ENCODE data around the gene SH2D1B.
"Not testable (repeated sequence)": the region's sequence is repeated elsewhere in the genome, so short reads cannot be mapped to it uniquely, and the experiment has no call there.

Gene SH2D1B, protein sequence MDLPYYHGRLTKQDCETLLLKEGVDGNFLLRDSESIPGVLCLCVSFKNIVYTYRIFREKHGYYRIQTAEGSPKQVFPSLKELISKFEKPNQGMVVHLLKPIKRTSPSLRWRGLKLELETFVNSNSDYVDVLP

DNA sequence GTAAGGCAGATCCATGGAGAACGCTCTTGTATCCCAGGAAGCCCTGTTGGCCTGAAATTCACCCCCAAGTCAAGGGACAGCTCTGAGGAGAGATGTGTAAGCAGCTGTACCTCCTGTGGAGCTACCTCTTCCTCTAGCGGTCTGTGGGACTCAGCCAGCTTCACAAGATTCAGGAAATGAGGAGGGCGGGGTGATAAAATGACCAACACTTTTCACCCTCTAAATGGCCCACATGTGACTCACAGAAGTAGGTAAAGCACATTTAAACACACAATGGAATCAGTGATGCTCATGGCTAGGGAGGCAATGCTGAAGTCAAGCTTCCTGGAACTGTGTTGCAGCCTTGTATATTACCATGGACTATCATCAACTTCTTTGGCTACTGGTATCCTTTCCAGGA, at the start of gene SH2D1B:
Gene SH2D1B (minus strand): TSS at position 135 of the 400 bp plus-strand sequence. CDS start 120 bp downstream, at position 15.
- FAIRE-seq = no peak

DNA sequence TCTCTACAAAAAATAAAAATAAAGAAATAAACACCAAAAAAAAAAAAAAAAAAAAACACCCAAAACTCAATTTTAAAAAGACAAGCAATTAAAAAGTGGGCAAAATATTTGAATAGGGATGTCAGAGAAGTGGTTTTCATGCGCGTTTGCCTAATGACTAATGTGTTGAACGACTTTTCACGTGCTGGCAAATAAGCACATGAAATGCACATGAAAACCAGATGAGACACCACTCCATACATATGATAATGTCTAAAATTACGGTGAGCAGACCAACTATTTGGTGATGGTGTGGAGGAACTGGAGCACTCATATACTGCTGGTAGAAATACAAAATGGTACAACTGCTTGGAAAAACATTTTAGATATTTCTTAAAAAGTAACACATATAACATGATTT, 46.3 kb upstream of the SH2D1B start:
- FAIRE-seq = no peak

DNA sequence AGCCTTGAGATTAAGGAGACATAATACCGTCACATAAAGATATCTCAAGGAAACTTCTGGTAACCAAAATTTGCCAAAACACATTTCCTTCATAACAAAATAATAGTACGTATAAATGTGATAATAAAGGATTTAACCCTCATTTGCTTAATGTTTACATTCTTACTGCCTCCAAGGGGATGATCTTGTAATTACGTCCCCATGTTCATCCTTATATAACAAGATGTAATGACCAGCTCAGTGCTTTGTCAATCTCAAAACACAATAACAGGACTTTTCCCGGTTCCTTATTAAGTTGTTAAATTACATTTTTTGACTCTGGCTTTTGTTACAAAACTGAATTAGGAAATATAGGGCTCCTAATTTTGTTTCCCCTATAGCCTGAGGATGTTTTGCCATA, 44.4 kb upstream of the SH2D1B start:
- FAIRE-seq = no peak

DNA sequence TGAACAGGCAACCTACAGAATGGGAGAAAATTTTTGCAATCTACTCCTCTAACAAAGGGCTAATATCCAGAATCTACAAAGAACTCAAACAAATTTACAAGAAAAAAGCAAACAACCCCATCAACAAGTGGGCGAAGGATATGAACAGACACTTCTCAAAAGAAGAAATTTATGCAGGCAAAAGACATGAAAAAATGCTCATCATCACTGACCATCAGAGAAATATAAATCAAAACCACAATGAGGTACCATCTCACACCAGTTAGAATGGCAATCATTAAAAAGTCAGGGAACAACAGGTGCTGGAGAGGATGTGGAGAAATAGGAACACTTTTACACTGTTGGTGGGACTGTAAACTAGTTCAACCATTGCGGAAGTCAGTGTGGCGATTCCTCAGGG, 42.4 kb upstream of the SH2D1B start:
- not testable (repeated sequence) for FAIRE-seq

DNA sequence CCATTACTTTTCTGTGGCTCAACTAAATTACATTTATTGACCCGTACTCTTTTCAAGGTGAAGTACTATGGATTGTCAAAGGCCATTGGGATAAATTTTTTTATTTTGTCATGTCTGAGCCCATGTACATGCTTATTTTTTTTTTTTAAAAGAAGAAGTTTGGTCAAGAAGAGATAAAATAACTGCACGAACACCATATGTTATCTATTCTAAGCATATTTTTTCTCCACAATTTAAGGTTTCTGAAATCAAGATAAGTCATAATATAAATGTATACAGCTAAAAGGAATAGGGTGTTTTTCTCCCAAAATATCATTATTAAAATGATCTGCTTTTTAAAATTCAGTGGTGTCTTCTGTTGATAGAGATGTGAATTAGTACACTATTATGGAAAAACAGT, 35.0 kb upstream of the SH2D1B start:
- no peak for FAIRE-seq

DNA sequence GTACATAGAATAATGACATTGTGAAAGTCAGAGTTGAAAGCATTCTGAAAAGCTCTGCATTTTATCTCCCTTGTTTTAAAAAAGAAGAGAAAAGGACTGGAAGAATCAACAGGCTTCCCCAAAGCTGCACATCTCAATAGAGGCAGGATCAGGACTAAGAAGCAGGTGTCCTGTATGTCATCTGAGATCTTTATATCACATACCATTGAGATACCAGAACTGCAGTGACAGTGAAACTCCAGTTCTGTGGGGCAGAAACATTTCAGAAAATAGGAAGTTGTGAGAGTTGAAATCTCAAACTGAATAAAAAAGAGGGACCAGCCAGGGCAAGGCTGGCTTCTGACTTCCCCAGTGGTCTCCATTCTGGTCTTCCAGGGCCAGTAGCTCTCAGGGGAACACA, 33.0 kb upstream of the SH2D1B start:
- no peak for FAIRE-seq

DNA sequence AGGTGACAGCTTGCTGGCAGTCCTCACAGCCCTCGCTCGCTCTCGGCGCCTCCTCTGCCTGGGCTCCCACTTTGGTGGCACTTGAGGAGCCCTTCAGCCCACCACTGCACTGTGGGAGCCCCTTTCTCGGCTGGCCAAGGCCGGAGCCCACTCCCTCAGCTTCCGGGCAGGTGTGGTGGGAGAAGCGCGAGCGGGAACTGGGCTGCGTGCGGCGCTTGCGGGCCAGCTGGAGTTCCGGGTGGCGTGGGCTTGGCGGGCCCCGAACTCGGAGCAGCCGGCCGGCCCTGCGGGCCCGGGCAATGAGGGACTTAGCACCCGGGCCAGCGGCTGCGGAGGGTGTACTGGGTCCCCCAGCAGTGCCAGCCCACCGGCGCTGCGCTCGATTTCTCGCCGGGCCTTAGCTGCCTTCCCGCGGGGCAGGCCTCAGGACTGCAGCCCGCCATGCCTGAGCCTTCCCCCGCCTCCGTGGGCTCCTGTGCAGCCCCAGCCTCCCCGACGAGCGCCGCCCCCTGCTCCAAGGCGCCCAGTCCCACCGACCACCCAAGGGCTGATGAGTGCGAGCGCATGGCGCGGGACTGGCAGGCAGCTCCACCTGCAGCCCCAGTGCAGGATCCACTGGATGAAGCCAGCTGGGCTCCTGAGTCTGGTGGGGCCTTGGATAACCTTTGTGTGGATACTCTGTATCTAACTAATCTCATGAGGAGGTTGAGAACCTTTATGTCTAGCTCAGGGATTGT, 21.2 kb upstream of the SH2D1B start:
- FAIRE-seq = not testable (repeated sequence)

DNA sequence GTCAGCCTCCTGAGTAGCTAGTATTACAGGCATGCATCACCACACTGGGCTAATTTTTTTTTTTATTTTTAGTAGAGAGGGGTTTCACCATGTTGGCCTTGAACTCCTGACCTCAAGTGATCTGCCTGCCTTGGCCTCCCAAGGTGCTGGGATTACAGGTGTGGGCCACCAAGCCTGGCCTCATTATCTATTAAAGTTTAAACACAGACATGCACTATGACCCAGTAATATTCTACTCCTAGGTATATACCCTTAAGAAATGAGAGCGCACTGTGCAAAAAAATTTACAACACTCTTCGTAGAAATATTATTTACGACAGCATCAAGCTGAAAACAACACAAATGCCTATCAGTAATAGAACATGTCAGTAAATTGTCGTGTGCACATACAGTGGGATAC, 18.6 kb upstream of the SH2D1B start:
- FAIRE-seq = no peak

DNA sequence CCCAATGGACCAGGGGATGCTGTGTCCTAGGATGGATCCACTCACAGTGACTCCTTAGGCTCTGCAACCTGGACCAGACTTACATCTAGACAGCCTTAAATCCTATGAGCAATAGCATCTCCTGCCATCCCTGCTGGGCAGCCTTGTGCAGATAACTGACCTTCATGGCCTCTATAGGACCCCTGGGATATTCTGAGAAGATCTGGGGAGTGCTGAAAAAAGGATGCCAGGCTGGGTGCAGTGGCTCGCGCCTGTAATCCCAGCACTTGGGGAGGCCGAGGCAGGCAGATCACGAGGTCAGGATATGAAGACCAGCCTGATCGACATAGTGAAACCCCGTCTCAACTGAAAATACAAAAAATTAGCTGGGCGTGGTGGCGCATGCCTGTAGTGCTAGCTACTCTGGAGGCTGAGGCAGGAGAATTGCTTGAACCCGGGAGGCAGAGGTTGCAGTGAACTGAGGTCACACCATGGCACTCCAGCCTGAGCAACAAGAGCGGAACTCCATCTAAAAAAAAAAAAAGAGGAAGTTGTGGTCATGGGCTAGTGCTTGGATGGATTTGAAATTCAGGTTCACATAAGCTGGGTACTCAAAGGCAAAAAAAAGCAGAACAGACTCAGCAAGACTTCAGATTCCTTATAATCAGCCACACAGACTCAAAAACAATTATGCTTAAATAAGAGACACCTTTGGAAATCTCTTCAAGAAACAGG, 10.9 kb upstream of the SH2D1B start:
- no peak for FAIRE-seq

DNA sequence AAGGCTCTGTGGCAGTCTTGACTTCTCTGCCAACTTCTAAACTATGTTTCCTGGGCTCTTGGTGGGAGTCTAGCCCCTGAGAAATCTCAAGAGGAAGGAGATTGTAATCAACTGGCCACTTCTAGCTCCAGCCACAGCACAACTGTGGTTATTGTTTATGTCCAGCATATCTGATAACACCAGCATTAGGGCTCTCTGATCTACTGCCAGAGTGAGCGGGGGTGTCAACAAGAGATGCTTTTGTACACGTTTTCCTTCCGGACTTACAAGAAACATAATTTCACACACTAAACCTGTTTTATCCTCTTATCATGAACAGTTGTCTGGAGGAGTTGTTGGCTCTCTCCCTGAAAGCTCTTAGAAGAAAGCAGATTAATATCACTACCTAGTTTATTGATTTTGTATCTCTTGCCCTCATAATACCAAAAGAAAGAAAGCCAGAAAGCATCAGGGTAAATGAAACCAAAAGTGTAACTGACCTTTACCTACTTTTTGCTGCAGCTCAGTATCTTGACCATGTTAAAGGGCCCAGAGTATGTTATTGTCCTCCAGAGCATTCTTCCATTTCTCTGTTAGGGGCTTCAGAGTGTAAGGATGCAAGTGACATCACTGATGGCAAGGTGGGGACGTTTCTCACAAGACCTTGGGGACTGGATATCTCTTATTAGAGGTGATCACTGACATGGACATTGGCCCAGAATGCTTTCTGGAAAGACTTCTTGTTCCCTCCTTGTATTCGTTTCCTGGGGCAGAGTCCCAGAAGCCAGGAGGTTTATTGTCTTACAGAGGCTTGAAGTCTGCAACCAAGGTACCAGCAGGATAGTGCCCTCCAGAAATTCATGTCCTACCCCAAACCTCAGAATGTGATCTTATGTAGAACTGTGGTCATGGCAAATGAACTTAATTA, 9.6 kb upstream of the SH2D1B start:
- FAIRE-seq = no peak

DNA sequence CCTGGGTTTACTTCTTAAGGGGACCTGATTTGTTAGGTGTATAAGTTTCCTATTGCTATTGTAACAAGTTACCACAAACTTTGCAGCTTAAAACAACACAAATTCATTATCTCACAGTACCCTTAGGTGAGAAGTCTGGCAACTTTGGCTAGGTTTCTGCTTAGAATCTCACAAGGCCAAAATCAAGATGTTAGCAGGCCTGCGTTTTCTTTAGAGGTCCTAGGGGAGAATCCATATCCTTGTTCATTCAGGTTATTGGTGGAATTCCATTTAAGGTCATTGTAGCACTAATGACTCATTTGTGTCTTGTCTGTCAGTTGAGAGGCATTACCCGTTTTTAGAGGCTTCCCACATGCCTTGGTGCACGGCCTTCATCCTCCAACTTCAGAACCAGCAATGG, 8.2 kb upstream of the SH2D1B start:
- no peak for FAIRE-seq

DNA sequence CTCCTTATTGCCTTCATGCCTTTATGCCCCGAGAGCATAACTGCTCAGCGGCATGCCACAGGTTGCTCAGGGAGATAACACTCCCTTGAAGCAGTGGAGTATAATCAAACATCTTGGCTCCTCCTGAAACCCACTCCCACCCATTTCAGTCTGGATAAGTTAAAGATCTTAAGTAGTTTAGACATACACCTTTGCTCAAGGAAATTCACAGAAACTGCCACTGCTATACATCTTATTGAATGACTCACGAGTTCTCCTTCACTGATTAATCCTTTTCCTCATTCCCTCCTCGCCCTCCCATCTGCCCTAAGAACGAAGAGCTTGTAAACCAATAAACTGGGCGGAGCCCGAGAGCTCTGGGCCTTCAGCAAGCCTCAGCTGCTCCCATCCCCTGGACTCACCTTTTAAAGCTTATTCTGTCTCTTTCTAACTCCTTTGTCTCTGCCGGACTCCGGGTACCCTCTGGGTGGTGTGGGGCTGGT, 7.6 kb upstream of the SH2D1B start:
- not testable (repeated sequence) for FAIRE-seq

DNA sequence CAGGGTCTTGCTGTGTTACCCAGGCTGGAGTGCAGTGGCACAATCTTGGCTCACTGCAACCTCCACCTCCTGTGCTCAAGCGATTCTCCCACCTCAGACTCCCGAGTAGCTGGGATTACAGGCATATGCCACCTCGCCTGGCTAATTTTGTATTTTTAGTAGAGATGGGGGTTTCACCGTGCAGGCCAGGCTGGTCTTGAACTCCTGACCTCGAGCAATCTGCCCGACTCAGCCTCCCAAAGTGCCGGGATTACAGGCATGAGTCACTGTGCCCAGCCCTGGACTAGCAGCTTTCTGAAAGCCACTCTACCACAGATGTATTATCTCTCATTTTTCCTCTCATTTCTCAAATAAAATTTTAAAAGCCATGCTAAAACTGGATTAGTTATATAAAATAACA, 6.6 kb upstream of the SH2D1B start:
- not testable (repeated sequence) for FAIRE-seq

DNA sequence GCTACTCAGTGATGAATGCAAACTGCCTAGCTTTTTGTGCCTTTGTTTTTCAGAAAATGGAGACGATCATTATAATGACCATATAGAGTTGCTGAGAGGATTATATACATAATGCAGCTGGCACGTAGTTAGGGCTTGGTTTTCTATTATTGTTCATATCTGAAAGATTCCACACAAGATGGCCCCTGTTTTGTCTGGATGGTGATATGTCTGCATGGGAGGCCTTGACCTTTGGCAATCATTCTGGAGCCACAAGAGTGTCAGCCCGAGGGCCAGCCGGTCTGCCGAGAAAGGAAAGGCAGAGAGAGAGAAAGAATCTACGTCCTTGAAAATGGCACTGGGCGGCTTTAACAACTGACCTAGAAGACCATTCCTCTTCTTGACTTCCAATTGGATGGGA, 5.7 kb upstream of the SH2D1B start:
- FAIRE-seq = no peak

DNA sequence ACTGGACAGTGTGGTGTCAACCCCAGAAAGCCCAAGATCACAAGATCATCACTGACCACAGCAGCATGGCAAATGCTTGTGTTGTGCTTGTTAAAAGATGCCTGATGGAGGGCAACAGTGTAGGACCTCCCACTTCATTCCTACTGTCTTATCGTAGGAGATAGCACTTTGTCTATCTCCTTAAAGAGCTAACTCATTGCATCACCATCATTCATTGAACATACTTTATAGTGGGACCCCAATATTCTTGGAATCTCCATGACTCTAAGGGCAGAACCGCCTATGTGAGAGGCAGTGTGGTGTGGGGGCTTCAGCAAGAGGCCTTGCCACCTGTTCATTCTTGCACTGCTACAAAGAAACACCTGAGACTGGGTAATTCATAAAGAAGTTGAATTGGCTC, 5.0 kb upstream of the SH2D1B start:
- FAIRE-seq = no peak

DNA sequence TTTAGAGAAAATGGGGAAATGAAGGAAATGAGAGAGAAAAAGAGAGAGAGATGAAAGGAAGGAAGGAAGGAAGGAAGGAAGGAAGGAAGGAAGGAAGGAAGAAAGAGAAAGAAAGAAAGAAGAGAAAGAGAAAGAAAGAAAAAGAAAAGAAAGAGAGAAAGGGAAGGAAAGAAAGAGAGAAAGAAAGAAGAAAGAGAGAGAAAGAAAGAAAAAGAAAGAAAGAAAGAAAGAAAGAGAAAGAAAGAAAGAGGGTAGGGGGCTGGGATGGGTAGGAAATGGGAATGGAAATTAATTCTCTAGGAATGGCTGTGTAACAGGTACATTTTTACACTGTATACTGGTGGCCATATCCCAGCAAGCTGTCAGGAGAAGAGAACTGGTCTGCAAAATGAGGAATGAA, 4.3 kb upstream of the SH2D1B start:
- FAIRE-seq = no peak

DNA sequence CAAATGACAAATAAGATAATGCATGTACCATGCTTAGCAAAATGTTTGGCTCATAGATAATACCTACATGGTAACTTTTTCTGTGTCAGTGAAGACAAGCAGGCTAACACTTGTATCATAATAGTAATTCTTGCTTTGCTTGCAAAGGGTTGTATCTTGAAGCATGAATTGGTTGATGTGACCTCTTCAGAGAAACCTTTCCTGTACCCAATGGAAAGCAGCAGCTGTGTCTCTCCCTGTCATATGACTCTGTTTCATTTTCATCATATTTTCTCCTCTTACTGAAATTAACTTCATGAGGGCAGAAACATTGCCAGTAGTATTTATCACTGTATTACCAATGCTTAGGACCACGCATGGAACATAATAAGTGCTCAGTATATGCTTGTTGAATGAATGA, 4.4 kb downstream of the SH2D1B start:
- FAIRE-seq = no peak

DNA sequence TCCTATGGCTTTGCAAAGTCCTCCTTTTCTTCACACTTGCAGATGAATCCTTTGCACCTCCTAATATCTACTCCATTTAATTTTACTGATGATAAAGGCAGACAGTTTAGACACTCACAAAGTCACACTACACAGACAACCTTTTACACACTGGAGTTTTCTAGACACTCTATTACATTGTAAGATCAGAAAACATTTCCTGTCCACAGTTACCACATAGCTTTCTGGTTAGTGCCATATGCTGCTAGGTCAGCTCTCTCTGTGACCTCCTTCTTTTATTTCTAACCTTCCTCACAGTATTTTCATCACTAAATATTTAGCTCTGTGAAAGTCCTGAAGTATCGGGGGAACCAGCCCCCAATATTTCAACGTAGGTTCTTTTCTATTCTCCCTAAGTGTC, 5.1 kb downstream of the SH2D1B start:
- no peak for FAIRE-seq

DNA sequence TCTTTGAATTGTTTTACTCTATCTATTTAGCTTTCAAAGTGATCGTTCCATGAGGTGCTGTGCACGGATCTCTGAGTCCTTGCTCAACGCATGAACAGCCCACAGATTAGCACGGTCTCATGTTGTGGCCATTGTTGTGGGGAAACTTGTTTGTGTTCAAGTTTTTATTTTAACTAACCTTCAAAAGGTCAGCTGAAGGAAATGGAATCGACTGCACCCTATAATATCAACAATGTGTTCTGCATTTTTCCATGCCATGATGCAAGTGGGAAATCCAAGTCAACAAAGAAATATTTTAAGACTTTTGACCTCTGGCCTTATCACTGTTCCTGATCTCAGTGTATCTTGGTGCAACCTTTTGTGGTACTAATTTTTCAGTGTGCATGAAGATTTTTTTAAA, 6.1 kb downstream of the SH2D1B start:
- no peak for FAIRE-seq

DNA sequence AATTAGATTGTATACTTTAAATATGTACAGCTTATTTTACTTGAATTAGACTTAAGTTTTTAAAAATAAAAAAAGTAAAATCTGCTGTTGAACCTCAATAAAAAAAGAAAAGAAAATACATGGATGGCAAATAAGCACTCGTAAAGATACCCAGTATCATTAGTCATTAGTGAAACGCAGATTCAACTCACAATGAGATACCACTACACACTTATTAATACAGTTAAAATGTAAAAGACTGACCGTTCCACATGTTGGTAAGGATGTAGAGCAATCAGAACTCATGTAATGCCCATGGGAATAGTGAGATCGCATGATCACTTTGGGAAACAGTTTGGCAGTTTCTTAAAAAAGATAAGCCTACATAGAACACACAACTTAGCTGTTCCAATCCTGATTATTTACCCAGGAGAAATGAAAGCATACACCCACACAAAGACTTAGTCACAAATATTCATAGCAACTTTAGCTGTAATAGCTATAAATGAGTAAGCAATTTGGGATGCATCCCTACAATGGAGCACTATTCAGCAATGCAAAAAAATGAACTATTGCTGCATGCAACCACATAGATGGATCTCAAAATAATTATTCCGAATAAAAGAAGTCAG, 7.3 kb downstream of the SH2D1B start:
- FAIRE-seq = no peak

DNA sequence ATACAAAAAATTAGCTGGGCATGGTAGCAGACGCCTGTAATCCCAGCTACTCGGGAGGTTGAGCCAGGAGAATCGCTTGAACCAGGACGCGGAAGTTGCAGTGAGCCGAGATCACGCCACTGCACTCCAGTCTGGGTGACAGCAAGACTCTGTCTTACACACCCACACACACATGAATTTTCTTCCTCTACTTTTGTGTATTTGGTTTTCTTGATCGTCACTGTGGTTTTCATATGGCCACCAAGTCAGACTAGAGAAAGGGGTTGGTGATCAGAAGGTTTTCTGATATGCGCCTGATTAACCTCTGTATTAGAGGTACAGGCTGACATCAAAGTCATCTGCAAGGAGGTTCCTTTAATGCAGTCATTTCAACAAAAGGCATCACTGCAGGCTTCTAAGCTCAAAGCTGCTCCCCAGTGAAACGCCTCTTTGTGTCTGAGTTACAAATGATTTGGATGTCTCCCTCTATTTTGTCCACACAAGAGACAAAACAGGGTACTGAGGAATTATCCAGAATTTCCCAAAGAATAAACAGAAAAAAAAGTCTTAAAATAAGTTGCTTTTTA, 11.1 kb downstream of the SH2D1B start:
- FAIRE-seq = no peak

DNA sequence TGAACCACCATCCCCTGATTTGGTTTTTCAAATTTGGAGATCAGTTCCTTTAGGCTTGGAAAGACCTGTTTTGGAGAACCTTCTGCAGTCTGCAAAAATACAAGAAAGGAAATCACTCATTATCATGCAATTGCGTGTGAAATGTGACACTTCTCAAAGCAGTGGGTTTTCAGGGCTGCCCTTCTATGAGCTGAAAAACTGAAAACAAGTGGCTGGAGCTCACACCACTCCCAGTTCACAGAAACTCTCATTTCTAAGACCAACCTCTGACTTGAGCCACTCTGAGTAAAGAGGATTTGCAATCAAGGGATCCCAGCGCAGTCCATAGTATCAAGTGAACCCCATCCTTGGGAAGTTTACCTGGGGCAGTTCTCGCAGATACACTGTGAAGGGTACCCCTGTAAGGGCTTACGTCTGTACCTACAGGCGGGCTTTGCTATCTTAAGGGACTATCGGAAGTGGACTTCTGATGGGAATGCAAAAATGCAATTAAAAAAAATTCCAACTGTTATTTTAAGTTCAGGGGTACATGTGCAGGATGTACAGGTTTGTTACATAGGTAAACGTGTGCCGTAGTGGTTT, 12.8 kb downstream of the SH2D1B start:
- FAIRE-seq = no peak

All from A204.1 (cell line).